Measurements from ENCODE around the gene IL34.

Gene IL34

DNA sequence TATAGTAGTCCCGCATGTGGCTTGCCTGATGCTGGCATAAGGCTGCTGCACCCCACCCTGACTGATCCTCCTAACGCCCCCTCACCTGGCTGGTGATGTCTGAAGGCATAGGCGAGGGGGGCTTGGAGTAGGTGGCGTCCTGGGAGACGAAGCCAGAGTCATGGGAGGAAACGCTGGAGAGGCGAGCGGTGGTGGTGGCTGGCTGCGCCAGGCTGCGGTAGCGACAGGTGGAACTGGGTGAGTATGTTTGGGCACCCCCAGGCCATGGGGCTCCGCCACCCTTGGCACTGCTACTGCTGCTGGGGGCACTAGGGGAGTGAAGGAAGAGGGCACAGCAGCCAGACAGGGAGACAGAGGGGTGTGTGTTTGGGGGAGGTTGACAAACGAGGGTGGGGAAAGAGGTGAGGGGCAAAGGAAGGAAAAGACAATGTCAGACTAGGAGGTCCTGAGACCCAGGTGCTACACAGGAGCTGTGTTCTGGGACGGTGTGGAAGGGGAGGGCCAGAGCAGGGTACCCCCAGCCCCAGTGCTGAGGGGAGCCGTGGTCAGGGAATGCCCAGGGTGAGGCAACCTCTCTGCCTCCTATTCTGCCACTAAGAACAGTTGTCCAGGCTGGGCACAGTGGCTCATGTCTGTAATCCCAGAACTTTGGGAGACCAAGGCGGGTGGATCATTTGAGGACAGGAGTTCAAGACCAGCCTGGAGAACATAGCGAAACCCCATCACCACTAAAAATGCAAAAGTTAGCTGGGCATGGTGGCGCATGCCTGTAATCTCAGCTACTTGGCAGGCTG is 28.1 kb downstream of the IL34 start:
- Histone ChIP-seq H3K4me3 (ENCODE audit: low read length) (no peak overlapping the region), H3K4me2 (ENCODE audit: low read length) (no peak overlapping the region), H3K4me1 (ENCODE audit: low read length) (no peaks in the 10 kb centered on the region), H3K27me3 (ENCODE audit: low read depth, low read length) (no peaks in the 10 kb centered on the region), H4K20me1 (ENCODE audit: insufficient read depth, low read length) (no peaks in the 10 kb centered on the region), H2AFZ (ENCODE audit: low read depth, low read length) (no peak overlapping the region), H3K27ac (ENCODE audit: low read length) (no peak overlapping the region), H3K9me3 (ENCODE audit: insufficient read depth, low read length) (no peaks in the 10 kb centered on the region), H3K36me3 (replicated peaks; ENCODE audit: low read depth, low read length) (no peaks in the 10 kb centered on the region), H3K9ac (ENCODE audit: low read length) (no peak overlapping the region), H3K79me2 (ENCODE audit: low read length) (no peaks in the 10 kb centered on the region)
- no peak for TF ChIP-seq EZH2phosphoT487 (IDR thresholded peaks at IDR 0.05; ENCODE audit: low read depth)
- TF ChIP-seq, protein P1, sequence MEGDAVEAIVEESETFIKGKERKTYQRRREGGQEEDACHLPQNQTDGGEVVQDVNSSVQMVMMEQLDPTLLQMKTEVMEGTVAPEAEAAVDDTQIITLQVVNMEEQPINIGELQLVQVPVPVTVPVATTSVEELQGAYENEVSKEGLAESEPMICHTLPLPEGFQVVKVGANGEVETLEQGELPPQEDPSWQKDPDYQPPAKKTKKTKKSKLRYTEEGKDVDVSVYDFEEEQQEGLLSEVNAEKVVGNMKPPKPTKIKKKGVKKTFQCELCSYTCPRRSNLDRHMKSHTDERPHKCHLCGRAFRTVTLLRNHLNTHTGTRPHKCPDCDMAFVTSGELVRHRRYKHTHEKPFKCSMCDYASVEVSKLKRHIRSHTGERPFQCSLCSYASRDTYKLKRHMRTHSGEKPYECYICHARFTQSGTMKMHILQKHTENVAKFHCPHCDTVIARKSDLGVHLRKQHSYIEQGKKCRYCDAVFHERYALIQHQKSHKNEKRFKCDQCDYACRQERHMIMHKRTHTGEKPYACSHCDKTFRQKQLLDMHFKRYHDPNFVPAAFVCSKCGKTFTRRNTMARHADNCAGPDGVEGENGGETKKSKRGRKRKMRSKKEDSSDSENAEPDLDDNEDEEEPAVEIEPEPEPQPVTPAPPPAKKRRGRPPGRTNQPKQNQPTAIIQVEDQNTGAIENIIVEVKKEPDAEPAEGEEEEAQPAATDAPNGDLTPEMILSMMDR (IDR thresholded peaks at IDR 0.05; ENCODE audit: low read depth, low read length): no peak

DNA sequence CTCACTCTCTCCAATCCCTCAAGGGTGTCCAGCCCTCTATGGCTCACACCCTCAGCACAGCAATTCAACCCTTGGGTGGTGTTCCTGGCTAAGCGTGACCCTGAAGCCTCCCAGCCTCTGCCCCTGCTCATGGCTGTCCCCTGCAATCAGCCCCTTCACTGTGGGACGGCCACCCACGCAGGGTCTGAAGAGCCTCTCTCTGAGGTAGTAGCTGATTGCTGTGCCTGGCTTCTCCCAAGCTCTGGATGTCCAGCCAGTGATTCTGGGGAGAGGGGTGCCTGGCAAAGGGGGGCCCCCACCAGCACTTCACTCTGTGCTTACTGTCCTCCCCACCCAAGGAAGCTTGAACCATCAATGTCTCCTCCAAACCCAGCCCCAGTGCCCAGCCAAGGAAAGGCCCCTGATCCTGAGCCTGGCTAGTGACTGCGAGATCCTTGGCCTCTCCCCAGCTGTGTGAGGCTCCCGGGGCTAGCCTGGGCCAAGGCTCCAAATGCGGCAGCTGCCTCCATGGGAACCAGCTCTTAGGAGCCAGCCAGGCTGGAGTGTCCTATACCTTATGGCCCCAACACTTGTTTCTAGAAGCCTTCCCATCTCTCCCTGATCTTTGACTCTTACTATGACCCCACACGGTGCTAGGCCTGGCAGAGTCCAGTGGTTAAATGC is 29.6 kb downstream of the IL34 start:
- Histone ChIP-seq H3K27ac (ENCODE audit: low read length) (no peak overlapping the region), H3K4me2 (ENCODE audit: low read length) (no peak overlapping the region), H3K4me3 (ENCODE audit: low read length) (no peak overlapping the region), H3K9ac (ENCODE audit: low read length) (no peak overlapping the region), H3K9me3 (ENCODE audit: insufficient read depth, low read length) (no peaks in the 10 kb centered on the region), H4K20me1 (ENCODE audit: insufficient read depth, low read length) (no peaks in the 10 kb centered on the region), H3K79me2 (ENCODE audit: low read length) (no peaks in the 10 kb centered on the region), H3K36me3 (replicated peaks; ENCODE audit: low read depth, low read length) (no peaks in the 10 kb centered on the region), H3K4me1 (ENCODE audit: low read length) (no peaks in the 10 kb centered on the region), H3K27me3 (ENCODE audit: low read depth, low read length) (no peaks in the 10 kb centered on the region), H2AFZ (ENCODE audit: low read depth, low read length) (no peak overlapping the region)
- TF ChIP-seq EZH2phosphoT487 (IDR thresholded peaks at IDR 0.05; ENCODE audit: low read depth): no peak
- TF ChIP-seq, protein P1 (IDR thresholded peaks at IDR 0.05; ENCODE audit: low read depth, low read length): no peak

DNA sequence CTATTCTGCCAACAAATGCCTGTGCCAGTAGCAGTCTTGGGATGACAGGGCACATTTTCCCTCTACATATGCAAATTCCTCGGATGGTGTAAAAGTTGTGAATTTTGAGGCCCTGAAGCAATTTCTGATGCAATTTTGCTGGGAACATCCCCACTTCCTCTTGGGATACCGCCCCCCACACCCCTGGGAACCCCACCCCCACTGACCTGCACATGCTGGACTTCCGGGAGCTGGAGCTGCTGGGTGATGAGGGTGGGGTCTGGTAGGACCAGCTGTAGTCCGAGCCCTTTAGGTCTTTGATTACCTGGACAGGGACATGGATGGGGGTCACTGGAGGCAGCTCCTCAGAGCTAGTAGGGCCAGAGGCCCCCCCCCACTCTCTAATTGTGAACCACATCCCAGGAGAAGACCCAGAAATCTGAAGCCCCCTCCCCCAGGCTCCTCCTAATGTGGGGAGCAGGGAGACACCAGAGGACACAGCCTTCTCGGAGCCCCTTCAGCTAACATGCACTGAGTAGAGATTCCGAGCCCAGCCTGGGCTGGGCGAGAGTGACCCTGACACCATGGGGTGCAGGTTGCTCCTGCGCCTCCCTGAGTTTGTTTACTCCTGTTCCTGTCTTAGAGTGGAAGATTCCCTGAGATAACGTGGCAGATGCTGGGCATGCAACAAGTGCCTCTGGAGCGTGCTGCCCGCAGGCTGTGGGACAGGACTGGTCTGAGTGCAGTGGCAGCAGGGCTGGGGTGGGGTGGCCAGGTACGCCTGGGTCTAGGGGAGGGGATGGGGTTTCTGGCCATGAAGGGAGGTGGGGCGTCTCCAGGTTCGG is 30.5 kb downstream of the IL34 start:
- Histone ChIP-seq H2AFZ (ENCODE audit: low read depth, low read length) (no peak overlapping the region), H3K4me3 (ENCODE audit: low read length) (no peak overlapping the region), H3K9ac (ENCODE audit: low read length) (no peak overlapping the region), H3K36me3 (replicated peaks; ENCODE audit: low read depth, low read length) (no peaks in the 10 kb centered on the region), H3K79me2 (ENCODE audit: low read length) (no peaks in the 10 kb centered on the region), H3K4me1 (ENCODE audit: low read length) (no peaks in the 10 kb centered on the region), H3K27me3 (ENCODE audit: low read depth, low read length) (no peaks in the 10 kb centered on the region), H3K4me2 (ENCODE audit: low read length) (no peak overlapping the region), H3K9me3 (ENCODE audit: insufficient read depth, low read length) (no peaks in the 10 kb centered on the region), H4K20me1 (ENCODE audit: insufficient read depth, low read length) (no peaks in the 10 kb centered on the region), H3K27ac (ENCODE audit: low read length) (no peak overlapping the region)
- TF ChIP-seq EZH2phosphoT487 (IDR thresholded peaks at IDR 0.05; ENCODE audit: low read depth): no peak
- TF ChIP-seq, protein P1 (IDR thresholded peaks at IDR 0.05; ENCODE audit: low read depth, low read length): no peak
